HTR-8/SVneo (cell line): ENCODE measurements around the gene GALNT13.

ENCODE experiments used
- DNase-seq: peaks from one replicate; pipeline ENCODE4 v3.0.0; 2011; ENCODE audit warnings: low spot score, mixed read lengths; ENCODE audit not compliant: insufficient read length
- FAIRE-seq: peaks from 2 replicates; lab custom pipeline; 2011; peaks lifted over from hg19 to GRCh38; lab: Jason Lieb, UNC

The GALNT13 gene

DNA sequence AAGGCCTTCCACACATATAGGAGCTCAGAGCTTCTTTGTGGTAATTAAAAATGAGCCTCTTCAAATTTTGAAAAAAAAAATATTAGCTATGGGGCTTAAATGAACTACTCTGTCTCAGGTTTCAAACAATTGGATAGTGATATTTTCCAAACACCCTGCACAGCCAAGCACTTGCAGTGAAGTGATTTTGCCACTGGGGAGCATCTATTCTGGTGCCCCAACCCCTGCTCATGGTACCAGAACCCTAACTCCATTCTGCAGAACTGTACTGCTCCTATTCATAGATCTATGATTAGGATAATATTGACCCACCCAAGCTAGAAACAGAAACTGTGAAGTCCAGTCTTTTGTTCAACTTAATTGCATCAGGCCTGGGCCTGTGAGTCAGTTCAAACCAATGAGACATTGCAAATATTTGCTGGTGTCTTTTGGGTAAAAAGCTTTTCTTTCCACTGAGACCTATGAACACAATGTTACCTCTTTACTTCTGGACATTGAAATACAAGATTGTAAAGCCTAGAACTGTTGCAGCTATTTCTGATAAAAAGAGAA is 324.0 kb downstream of the GALNT13 start:
- FAIRE-seq (no peak), DNase-seq (no peak)

DNA sequence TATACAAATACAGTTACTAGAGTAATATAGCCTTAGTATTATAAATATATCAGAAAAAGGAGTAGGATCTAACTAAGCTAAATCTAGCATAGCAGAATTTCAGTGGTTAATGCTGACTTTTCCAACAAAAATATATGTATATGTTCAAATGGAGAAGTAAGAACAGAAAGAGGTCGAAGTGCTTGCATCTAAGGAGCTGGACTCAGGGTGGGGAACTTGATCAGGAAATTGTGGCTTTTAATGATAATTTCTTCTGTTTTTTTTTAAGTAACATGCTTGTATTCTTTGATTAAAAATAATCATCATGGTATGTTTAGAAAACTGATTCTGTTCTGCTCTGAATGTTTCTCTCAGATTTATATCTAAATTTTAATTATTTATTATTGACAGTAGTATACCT is 327.1 kb downstream of the GALNT13 start:
- no peak for DNase-seq
- no peak for FAIRE-seq

DNA sequence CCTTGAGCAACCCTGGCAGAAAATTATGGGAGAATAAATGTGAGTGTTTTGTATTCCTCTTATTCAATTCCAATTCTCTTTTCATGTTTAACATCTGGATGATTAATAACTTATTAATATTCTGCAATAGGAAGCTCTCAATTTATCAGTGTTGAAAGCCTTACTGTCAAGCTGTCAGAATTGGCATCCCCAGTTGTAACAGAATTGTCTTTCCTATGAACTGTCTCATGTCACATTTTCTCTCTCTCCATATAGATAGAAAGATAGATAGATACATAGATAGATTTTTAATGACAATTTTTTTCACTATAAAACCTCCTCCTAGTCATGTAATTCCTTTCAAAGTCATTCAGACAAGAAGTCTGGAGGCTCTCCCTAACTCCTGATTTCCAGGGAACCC is 331.5 kb downstream of the GALNT13 start:
- DNase-seq (no peak), FAIRE-seq (no peak)

DNA sequence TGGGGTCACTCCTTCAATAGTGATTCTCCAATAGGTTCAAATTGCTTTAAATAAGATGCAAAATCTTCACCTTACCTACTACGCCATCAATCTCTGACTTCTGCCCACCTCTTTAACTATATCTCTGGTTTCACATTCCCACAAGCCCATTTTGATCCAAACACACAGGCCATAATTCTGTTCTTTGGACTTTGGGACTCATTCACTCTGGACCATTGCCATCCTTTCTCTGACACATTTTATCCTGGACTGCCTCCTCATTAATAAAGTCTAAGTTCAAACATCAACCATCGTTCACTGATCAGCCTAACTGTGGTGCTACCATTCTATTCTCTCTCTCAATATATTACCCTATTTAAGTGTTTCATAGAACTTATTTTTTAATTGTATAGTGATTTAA is 332.2 kb downstream of the GALNT13 start:
- no peak for DNase-seq
- no peak for FAIRE-seq

DNA sequence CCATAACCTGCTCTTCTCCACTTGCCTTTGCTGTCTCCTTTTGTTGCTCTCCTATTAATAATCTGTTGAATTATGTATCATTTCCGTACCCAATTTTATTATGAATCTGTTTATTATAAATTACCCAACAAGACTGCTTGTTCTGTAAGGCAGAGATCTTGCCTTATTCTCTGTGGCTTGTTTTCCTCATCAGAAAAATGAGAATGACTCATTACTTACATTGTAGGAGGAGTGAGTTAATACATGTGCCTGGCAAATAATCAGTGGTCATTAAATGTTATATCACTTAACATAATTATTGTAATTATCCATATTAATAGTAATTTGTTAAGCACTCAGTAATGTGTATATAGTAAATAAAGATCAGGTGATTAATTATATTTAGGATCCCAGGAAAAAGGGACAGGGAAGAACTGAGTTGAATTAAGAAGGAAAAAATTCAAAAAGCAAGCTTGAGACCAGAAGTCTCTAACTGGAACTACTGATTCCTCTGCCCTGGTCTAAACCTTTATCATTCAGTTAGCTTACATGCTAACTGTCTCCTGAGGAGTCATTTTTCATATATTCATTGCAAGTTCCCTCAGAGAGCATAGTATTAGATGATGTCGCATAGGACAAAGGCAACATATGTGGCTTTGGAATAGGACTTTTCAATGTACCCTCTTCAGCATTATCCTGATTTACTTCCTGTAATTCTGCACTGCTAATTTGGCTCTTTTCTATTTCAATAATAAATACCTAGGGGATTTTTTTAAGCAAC is 335.7 kb downstream of the GALNT13 start:
- FAIRE-seq, result no peak

DNA sequence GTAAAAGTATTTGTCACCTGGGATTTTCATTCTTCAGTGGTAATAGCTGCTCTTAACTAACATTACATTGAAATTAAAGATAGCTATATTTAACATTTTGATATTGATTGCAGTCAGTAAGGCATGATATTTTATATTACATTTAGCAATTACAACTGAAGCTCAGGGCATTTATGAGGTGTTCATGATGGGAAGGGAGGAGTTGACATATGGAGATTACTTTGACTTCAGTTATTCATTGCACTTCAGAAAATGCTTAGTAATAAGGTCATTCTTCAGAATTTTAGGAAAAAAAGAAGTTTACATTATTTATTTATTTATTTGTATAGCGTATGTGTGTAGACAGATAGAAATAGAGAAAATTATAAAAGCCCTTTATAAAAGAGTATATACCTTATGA is 352.0 kb downstream of the GALNT13 start:
- FAIRE-seq (no peak), DNase-seq (no peak)

More for the DNA sequence above, 335.7 kb downstream of the GALNT13 start:
- DNase-seq, result no peak

DNA sequence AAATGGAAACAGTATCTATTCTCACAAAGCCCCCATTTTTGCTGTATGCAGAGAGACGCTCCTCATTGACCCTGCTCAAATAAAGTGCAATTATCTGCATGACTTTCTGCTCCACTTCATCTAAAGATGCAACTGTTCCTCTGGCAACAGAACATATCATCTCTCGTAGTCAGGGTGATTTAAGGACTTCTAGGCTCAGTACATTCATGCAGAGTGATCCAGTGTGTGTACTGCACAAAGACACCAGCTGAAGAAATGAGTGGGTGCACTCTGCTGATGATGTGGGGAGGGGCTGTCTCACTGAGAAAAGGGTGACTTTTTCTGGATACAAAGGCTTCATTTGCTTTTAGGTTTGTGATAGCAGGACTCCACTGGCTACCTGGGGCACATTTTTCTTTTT is 355.2 kb downstream of the GALNT13 start:
- FAIRE-seq (no peak), DNase-seq (no peak)

DNA sequence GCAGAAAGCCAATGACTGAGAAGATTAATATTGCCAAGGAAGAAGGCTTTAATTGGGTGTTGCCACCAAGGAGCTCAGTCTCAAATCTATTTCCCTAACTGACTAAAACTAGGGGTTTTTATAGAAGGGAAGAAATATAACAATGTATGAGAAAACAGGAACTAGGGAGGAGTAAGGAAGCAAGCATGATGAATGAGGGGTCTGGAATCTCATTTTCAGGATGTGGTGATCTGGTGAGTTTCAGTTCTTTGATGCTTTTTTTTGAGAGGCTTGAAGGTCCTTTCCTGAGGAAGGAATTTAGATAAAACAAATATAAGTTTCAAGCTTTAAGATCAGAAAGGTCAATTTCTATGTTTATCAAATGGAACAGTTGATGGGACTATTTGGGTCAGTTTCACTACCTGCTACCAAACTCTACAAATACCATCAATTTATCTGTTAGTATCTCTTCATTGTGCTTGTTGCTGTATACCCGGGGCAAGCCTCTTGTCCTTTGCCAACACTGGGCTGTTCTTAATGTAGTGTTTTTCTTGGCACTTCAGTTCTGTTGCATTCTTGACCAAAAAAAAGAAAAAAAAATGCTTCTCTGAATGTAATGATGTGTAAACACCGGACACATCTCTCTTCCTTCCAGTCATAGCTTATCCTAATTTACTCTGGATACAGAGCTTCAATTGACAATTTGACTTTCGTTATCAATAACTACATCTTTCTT is 357.0 kb downstream of the GALNT13 start:
- no peak for DNase-seq

DNA sequence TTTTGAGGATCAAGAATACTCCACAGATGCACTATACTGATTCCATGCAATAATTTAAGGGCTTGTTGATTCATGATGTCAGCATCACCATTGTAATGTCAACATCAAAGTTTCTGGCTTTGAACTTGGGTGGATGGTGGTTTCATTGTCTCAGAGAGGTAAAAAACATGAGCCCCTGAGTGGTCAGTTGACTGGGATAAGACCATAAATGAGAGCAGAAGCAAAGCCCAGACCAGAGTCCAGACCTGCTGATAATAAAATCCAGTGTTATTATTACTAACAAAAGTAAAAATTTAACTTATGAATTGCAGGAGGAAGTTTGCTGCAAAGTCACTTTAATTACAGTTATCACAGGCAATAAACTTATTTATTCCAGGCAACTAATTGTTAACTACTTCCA is 358.2 kb downstream of the GALNT13 start:
- FAIRE-seq (no peak), DNase-seq (no peak)

More for the DNA sequence above, 357.0 kb downstream of the GALNT13 start:
- FAIRE-seq, result no peak

DNA sequence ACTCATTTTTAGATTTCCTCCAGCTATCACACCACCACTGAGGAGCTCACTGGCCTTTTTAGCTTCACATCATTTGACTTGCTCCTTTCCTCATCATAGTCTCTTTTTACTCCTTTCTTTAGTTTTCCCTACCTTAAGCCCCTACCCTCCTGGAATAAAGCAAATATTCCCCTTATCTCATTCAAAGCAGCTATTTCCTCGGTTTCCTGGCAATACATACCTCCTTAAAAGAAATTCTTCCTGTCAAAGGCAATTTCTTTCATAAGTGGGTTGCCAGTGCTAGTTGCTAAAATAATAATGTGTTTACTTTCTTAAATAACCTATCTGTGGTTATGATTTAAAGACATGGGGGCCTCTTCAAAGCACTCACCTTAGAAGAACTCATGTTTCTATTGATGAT is 359.3 kb downstream of the GALNT13 start:
- no peak for DNase-seq
- no peak for FAIRE-seq

DNA sequence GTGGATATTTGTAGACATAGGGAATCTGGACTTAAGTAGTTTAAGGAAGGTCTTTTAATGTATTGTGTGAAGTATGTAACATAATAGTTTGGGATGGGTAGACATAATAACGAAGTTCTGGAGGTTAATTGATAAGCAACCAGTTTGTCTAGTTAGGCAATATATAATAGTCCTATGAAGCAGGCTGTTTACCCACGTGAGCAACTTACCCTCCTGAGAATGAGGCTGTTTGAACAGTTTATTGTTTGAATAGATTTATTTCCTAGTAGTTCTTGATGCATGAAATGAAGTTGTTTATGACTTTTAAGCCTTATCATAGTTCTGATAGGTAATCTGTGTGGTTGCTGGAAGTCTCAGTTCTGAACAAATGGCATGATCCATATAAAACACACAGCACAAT is 361.5 kb downstream of the GALNT13 start:
- DNase-seq (no peak), FAIRE-seq (no peak)

DNA sequence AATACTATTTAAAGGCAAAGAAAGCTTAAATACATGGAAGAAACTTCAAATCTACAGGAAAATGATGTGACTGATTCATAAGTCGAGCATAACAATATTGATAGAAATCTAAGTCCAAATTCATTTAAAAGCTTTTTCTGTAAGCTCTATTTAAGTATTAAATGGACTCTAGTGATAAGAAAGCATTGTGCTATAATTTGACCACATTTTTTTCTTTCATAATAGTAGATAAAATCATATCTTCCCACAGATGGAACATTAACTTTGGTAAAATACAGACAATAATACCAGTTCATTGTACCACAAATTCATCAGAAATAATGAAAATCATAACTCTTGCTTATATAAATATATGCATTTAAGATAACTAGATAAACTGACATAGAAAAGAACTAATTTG is 366.5 kb downstream of the GALNT13 start:
- no peak for DNase-seq
- FAIRE-seq, result no peak

DNA sequence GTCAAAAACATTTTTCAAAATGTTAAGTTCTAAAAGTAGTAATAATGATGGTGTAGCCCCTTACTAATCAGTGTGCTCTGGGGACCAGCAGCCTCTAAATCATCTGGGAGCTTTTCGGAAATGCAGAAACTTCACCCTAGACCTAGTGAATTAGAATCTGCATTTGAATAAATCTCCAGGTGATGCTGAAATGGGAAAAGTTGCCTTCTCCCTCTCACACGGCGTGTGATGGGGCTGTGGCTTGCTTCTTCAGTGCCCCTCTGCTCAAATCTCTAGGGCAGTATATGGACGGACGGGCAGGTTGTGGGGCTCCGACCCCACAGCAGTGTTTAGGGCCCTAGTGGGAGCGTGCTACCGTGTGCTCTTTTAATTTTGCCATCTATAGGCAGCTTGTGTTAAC is 368.6 kb downstream of the GALNT13 start:
- no peak for DNase-seq
- FAIRE-seq, result no peak

DNA sequence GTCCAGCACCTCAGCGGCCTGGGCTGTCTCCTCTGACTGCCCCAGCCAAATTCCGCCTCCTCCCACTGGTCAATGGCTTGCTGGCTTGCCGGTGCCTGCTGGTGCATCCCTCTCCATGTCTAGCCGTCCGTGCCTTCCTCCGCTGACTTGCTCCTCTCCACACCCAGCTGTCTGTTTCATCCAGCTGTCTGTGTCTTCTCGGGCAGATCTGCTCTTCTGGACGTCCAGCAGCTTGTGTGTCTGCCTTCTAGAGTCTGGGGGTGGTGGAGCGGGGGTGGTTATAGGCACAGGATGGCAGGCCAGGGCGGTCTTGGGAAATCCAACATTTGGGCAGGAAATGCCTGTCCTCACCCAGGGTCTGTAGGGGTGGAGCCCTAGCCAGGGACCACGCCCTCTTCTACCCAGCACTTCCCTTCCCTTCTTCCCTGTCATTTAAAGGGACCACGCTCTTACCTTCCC is 369.2 kb downstream of the GALNT13 start:
- DNase-seq, result no peak
- FAIRE-seq, result no peak

DNA sequence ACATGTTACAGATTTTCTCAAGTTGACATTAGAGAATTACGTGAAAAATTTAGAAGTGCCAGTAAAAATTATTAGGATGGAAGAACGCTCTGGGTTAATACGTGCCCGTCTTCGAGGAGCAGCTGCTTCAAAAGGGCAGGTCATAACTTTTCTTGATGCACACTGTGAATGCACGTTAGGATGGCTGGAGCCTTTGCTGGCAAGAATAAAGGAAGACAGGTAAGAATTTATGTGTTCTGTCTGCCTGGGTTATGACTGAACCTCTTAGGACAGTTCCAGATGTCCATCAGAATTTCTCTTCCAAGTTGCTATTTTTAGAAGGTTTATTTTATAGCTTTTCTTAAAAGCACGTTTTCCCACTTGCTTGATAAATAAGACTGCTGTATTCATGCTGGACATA is 371.0 kb downstream of the GALNT13 start:
- FAIRE-seq (no peak), DNase-seq (no peak)

DNA sequence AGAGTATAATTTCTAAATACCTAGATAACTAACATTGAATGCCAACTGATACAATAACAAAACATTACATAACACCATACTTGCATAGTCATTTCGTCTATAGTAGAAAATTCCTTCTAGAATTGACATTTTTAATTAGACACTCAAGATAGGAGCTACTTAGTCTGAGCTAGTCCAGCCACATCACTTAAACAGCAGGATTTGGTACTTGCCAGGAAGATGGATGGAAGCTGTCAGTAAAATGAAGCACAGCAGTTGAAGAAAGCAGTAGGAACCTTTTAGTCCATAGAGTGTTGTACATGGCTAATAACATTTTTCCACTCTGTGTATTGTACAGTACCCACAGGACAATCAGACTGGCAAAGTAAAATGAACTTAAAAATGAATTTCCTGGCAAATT is 372.0 kb downstream of the GALNT13 start:
- DNase-seq (no peak), FAIRE-seq (no peak)

DNA sequence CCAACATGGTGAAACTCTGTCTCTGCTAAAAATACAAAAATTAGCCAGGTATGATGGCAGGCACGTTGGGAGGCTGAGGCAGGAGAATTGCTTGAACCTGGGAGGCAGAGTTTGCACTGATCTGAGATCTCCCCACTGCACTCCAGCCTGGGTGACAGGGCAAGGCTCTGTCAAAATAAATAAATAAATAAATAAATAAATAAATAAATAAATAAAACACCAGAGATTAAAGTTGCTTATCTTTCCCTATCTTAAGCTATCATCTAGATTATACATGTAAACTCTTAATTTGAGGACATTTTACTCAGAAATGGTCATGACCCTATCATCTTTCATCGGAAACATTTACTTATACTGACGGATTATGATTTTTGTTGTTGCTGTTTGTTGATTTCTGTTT is 373.2 kb downstream of the GALNT13 start:
- DNase-seq (no peak), FAIRE-seq (no peak)

DNA sequence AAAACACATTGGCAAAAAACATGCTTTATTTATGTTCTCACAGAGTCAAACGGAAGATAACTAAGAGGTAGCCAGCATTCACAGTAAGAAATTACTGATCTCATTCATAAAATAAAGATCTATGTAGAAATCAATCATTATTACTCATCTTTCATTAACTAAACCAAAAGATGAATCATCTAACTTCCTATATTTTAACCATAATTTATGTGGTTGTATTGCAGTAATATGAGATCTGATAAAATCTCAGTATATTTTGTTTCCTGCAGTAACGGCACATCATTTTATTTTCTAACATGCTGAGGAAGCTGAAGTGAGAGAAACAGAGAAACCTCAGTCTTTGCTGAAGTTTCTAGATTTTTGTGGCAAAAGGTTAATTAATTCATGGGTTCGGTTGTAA is 375.8 kb downstream of the GALNT13 start:
- DNase-seq, result no peak
- no peak for FAIRE-seq

DNA sequence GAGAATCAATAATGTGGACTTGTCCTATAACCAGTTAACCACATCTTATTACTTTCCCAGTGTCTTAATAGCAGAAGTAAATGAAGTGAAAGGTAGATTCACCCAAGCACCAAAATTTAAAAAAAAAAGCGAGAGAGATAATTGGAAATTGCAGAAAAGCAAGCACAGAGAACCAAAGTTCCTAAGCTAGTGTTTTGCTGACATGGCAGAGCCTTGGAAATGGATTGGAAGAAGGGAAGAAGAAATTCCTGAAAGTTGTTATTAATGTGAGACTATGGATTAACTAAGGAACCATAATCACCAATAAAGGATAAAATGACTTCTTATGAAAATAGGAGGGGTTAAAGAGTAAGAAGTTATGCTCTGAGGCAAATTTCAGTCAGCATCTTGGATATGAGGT is 384.4 kb downstream of the GALNT13 start:
- DNase-seq, result no peak
- FAIRE-seq, result no peak

DNA sequence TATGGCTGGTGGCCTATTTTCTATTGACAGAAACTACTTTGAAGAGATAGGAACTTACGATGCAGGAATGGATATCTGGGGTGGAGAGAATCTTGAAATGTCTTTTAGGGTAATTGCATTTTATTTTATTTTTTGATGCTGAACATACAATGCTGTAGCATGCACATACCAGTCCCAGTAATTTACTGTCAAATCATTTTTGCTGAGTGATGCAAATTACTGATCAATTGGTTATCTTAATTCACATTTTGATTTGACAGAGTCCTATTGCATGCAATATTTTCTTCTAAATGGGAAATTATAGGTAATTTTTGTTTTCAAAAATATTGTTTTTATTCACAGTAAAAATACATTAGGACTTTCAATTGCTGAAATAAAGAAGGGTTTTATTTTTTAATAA is 387.3 kb downstream of the GALNT13 start:
- DNase-seq, result no peak
- FAIRE-seq, result no peak

DNA sequence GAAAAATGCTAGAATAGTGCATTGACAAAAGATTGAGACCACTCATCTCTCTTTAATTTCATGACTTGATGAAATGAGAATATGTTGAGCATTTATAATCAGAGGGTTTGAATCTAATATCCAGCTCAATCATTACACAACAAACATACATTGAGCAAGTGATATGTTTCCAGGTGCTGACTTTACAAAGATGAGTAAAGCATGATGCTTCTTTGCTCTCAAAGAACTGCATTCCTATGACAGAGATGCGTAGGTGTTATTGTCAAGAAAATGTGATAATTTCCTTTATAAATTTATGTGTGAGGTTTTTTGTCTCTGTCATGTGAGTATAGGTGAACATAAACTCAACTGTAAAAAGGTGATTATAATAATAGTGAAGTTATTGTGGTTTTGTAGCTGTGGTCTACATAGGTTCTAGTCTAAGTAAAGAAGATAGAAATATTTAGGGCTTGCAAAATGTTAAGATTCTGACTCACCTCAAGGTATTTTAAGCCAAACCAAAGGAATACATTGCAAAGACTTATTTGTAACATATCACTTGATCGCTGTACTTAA is 389.8 kb downstream of the GALNT13 start:
- DNase-seq, result no peak
- no peak for FAIRE-seq
